ENCODE data around the gene BARHL1.
A peak's percentile ranks its signal among the peaks of the same experiment; 100 is the strongest.
"Not testable (repeated sequence)": the region's sequence is repeated elsewhere in the genome, so short reads cannot be mapped to it uniquely, and the experiment has no call there.

BARHL1 gene

GRCh38 chr9:132560616-132561202 lies 21.7 kb upstream of the BARHL1 start:
- no peak for DNase-seq (ENCODE audit: low spot score)
- POLR2A ChIA-PET (ENCODE audit: low non-redundant PET) = interaction anchor here (0.6 kb wide), 1 partner anchor 414 kb away, joined by 7 read pairs; no protein-coding TSS in a partner anchor
- no peak overlapping the region for H3K27ac ChIP-seq
- TF ChIP-seq, protein P1, sequence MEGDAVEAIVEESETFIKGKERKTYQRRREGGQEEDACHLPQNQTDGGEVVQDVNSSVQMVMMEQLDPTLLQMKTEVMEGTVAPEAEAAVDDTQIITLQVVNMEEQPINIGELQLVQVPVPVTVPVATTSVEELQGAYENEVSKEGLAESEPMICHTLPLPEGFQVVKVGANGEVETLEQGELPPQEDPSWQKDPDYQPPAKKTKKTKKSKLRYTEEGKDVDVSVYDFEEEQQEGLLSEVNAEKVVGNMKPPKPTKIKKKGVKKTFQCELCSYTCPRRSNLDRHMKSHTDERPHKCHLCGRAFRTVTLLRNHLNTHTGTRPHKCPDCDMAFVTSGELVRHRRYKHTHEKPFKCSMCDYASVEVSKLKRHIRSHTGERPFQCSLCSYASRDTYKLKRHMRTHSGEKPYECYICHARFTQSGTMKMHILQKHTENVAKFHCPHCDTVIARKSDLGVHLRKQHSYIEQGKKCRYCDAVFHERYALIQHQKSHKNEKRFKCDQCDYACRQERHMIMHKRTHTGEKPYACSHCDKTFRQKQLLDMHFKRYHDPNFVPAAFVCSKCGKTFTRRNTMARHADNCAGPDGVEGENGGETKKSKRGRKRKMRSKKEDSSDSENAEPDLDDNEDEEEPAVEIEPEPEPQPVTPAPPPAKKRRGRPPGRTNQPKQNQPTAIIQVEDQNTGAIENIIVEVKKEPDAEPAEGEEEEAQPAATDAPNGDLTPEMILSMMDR (conservative IDR thresholded peaks at IDR 0.05; ENCODE audit: low read depth) = no peak
- CTCF ChIA-PET = interaction anchor here (0.6 to 0.7 kb wide), 3 partner anchors 9 to 813 kb away, joined by 3 to 4 read pairs (median 4); no protein-coding TSS in a partner anchor

- ChIA-PET POLR2A (ENCODE audit: low non-redundant PET) (no interaction called here), CTCF (interaction anchor here (0.6 kb wide), 1 partner anchor 26 kb away, joined by 4 read pairs; no protein-coding TSS in a partner anchor)
- no peak for DNase-seq (ENCODE audit: low spot score)
- TF ChIP-seq, protein P1 (conservative IDR thresholded peaks at IDR 0.05; ENCODE audit: low read depth) = no peak
- no peak overlapping the region for H3K27ac ChIP-seq
Measured at GRCh38 chr9:132562306-132562573, 20.2 kb upstream of the BARHL1 start.

- TF ChIP-seq, protein P1 (conservative IDR thresholded peaks at IDR 0.05; ENCODE audit: low read depth) = no peak
- DNase-seq (ENCODE audit: low spot score) = no peak
- POLR2A ChIA-PET (ENCODE audit: low non-redundant PET) = no interaction called here
- no peak overlapping the region for H3K27ac ChIP-seq
- CTCF ChIA-PET = interaction anchor here (0.6 to 1.7 kb wide), 3 partner anchors 10 to 57 kb away, joined by 3 to 5 read pairs (median 3); no protein-coding TSS in a partner anchor
Measured at GRCh38 chr9:132564526-132564925, 17.9 kb upstream of the BARHL1 start.

- POLR2A ChIA-PET (ENCODE audit: low non-redundant PET); H3K27ac ChIP-seq; DNase-seq (ENCODE audit: low spot score): not testable (repeated sequence)
- CTCF ChIA-PET = interaction anchor here (0.6 kb wide), 2 partner anchors 83 to 523 kb away, joined by 3 to 4 read pairs; no protein-coding TSS in a partner anchor
Measured at GRCh38 chr9:132568787-132569186, 13.6 kb upstream of the BARHL1 start.

GRCh38 chr9:132571806-132572600 lies 10.4 kb upstream of the BARHL1 start:
- CTCF ChIA-PET = interaction anchor here (0.6 to 1.5 kb wide), 3 partner anchors 160 to 362 kb away, joined by 3 to 4 read pairs (median 3); no protein-coding TSS in a partner anchor
- POLR2A ChIA-PET (ENCODE audit: low non-redundant PET) = interaction anchor here (0.6 to 1.0 kb wide), 3 partner anchors 98 to 1072 kb away, joined by 3 to 6 read pairs (median 3); partner anchors contain the start of genes DDX31 and GTF3C4
- no peak for DNase-seq (ENCODE audit: low spot score)
- TF ChIP-seq, protein P1 (conservative IDR thresholded peaks at IDR 0.05; ENCODE audit: low read depth) = no peak
- H3K27ac ChIP-seq = no peak overlapping the region

- TF ChIP-seq, protein P1 (conservative IDR thresholded peaks at IDR 0.05; ENCODE audit: low read depth) = no peak
- no peak overlapping the region for H3K27ac ChIP-seq
- ChIA-PET CTCF (no interaction called here), POLR2A (ENCODE audit: low non-redundant PET) (no interaction called here)
- DNase-seq (ENCODE audit: low spot score) = peak; percentile 48
Measured at GRCh38 chr9:132572921-132573320, 9.5 kb upstream of the BARHL1 start.
